ENCODE results near the gene LRCOL1. TPM values are rescaled to one million over a fixed set of nuclear protein-coding genes. Genes with fewer than 3 reads are reported as not detected.

The LRCOL1 gene
- total and polyA plus RNA-seq, 2 of the 8 experiments (the other 6 are each of a cell fraction or from before 2014, with no cell fraction given) = not detected

DNA sequence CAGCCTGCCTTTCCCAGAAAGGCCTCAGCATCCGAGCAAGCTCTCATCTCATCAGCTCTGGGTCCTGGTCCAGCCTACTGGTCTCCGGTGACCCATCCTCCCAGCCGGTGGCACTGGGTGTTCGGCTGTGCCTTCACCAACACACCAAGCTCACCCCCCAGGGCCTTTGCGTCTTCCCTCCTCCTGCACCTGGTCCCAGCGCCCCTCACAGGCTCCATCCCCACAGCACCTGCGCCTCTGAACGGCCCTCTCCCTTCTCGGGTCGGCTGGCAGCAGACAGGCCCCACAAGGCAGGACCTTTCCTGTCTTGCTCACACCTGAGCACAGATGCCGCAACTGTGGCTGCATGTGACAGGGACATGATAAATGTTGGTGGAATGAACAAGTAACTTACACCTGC, 21.3 kb upstream of the LRCOL1 start:
- no peak overlapping the region for H2BK20ac ChIP-seq (ENCODE audit: low read length)
- H2BK12ac ChIP-seq (ENCODE audit: low read depth, low read length) = no peak overlapping the region
- ChIA-PET POLR2A (ENCODE audit: partially characterized antibody) (interaction anchor here (1.2 to 4.6 kb wide), 6 partner anchors 10 to 26 kb away, joined by 3 to 26 read pairs (median 4); partner anchors contain the start of gene LRCOL1), CTCF (ENCODE audit: partially characterized antibody) (interaction anchor here (1.0 to 9.3 kb wide), 3 partner anchors 10 to 17 kb away, joined by 3 to 61 read pairs (median 4); partner anchors contain the start of gene P2RX2)
- FAIRE-seq (no peak), DNase-seq (ENCODE audit: low read depth in 1 of 2, low spot score in 2 of 2) (no peak)
- no peaks in the 10 kb centered on the region for H3K4me1 ChIP-seq (replicated peaks in 1 of 4; ENCODE audit: control insufficient read depth in 3 of 4, insufficient read depth in 4 of 4, low read length in 3 of 4)
- H3K4me3 ChIP-seq (ENCODE audit: extremely low read depth in 1 of 4, insufficient read depth in 2 of 4, low read depth in 3 of 4, low read length in 4 of 4) = no peak overlapping the region
- no peak overlapping the region for H3K18ac ChIP-seq (ENCODE audit: extremely low read depth, low read length)
- H3K4ac ChIP-seq (replicated peaks; ENCODE audit: insufficient read length, low read depth, low read length) = no peak overlapping the region
- WGBS, 2 experiments (ENCODE audit: extremely low coverage in 1 of 2, insufficient coverage in 1 of 2, insufficient read length in 1 of 2, insufficient replicate concordance in 2 of 2, low coverage in 1 of 2, low lambda C conversion rate in 2 of 2, missing lambda C conversion rate in 1 of 2) = 83% methylated on average over 7 of the region's 11 CpGs; no CpG with 5 or more reads in 1 of the 2 experiments
- H3K79me1 ChIP-seq (ENCODE audit: low read depth, low read length) = no peaks in the 10 kb centered on the region; the same call in 1 of the 2 replicates
- no peaks in the 10 kb centered on the region for H3K79me2 ChIP-seq (ENCODE audit: control insufficient read depth in 1 of 2, insufficient read depth in 2 of 2, low read length in 2 of 2)
- no peak overlapping the region for H3K23ac ChIP-seq (ENCODE audit: insufficient read length)
- no peak overlapping the region for H3K27ac ChIP-seq (ENCODE audit: low read depth, low read length)
- H3K14ac ChIP-seq (ENCODE audit: insufficient read length) = no peak overlapping the region
- H4K20me1 ChIP-seq (replicated peaks in 1 of 2; ENCODE audit: control insufficient read depth in 1 of 2, insufficient read depth in 2 of 2, low read length in 2 of 2) = peaks cover 1 to 11% of the 10 kb centered on the region in 2 experiments
- H4K5ac ChIP-seq (ENCODE audit: insufficient read length, low read depth, low read length) = no peak overlapping the region
- no peak overlapping the region for H4K91ac ChIP-seq (replicated peaks; ENCODE audit: insufficient read length, low read length)
- no peak overlapping the region for H2BK120ac ChIP-seq (replicated peaks; ENCODE audit: low read depth, low read length)
- no peaks in the 10 kb centered on the region for H3K9me3 ChIP-seq (ENCODE audit: insufficient read depth in 2 of 2, low read depth in 1 of 2, low read length in 1 of 2)
- no peaks in the 10 kb centered on the region for H3K23me2 ChIP-seq (ENCODE audit: low read depth, low read length)
- H3K9ac ChIP-seq (replicated peaks in 1 of 4; ENCODE audit: extremely low read depth in 1 of 4, low read depth in 3 of 4, low read length in 3 of 4) = no peak overlapping the region
- H2BK5ac ChIP-seq (ENCODE audit: low read depth, low read length) = no peak overlapping the region; the same call in 1 of the 2 replicates
- no peak overlapping the region for H2BK15ac ChIP-seq (ENCODE audit: low read length)
- H3K56ac ChIP-seq (replicated peaks; ENCODE audit: insufficient read length, low read depth, low read length) = no peak overlapping the region
- no peaks in the 10 kb centered on the region for H3K27me3 ChIP-seq (replicated peaks in 1 of 4; ENCODE audit: control insufficient read depth in 3 of 4, extremely low read depth in 1 of 4, insufficient read depth in 3 of 4, low read length in 3 of 4)
- H4K8ac ChIP-seq (ENCODE audit: extremely low read depth, insufficient read depth, low read length) = no peak overlapping the region
- no peak overlapping the region for H3K4me2 ChIP-seq (ENCODE audit: insufficient read depth in 1 of 2, low read depth in 2 of 2, low read length in 2 of 2)
- no peak overlapping the region for H2AK5ac ChIP-seq (ENCODE audit: low read depth, low read length)
- H3K36me3 ChIP-seq (ENCODE audit: control insufficient read depth in 2 of 4, insufficient read depth in 4 of 4, low read length in 3 of 4) = peaks cover 28 to 76% (median 66%) of the 10 kb centered on the region in 4 experiments
- no peak overlapping the region for H2AFZ ChIP-seq (ENCODE audit: low read length)
- TF ChIP-seq CHD2 (IDR thresholded peaks at IDR 0.05; ENCODE audit: low read length) (no peak), BACH1 (IDR thresholded peaks at IDR 0.05; ENCODE audit: low read length) (no peak), CREB1 (IDR thresholded peaks at IDR 0.05) (no peak), SP4 (IDR thresholded peaks at IDR 0.05; ENCODE audit: low read length) (no peak), RAD21 (IDR thresholded peaks at IDR 0.05 in 1 of 2, conservative IDR thresholded peaks at IDR 0.05 in 1 of 2; ENCODE audit: low read depth in 2 of 2, low read length in 2 of 2) (no peak), JUND (IDR thresholded peaks at IDR 0.05; ENCODE audit: low read length) (no peak), RBBP5 (IDR thresholded peaks at IDR 0.05; ENCODE audit: borderline replicate concordance, low read depth, low read length) (no peak), GABPA (IDR thresholded peaks at IDR 0.05; ENCODE audit: borderline replicate concordance, insufficient read depth, low read length) (no peak), SUZ12 (IDR thresholded peaks at IDR 0.05; ENCODE audit: low read length) (no peak), TCF12 (IDR thresholded peaks at IDR 0.05; ENCODE audit: low read depth, low read length) (no peak), MAX (IDR thresholded peaks at IDR 0.05) (no peak), SP1 (IDR thresholded peaks at IDR 0.05; ENCODE audit: low read depth, low read length) (no peak), EGR1 (IDR thresholded peaks at IDR 0.05; ENCODE audit: borderline replicate concordance, low read depth, low read length) (no peak)
- TF ChIP-seq, protein P1, sequence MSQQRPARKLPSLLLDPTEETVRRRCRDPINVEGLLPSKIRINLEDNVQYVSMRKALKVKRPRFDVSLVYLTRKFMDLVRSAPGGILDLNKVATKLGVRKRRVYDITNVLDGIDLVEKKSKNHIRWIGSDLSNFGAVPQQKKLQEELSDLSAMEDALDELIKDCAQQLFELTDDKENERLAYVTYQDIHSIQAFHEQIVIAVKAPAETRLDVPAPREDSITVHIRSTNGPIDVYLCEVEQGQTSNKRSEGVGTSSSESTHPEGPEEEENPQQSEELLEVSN (IDR thresholded peaks at IDR 0.05) = no peak

Data from H1 (cell line).